Measurements from ENCODE around the gene OR6C68.
"Not testable (repeated sequence)": the region's sequence is repeated elsewhere in the genome, so short reads cannot be mapped to it uniquely, and the experiment has no call there.

DNA sequence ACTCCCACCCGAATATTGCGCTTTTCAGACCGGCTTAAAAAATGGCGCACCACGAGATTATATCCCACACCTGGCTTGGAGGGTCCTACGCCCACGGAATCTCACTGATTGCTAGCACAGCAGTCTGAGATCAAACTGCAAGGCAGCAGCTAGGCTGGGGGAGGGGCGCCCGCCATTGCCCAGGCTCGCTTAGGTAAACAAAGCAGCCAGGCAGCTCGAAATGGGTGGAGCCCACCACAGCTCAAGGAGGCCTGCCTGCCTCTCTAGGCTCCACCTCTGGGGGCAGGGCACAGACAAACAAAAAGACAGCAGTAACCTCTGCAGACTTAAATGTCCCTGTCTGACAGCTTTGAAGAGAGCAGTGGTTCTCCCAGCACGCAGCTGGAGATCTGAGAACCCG, 7.9 kb upstream of the OR6C68 start:
- TF ChIP-seq RAD21 (IDR thresholded peaks at IDR 0.05; ENCODE audit: low read depth); ZNF274 (IDR thresholded peaks at IDR 0.05; ENCODE audit: low read depth, low read length); EZH2 (IDR thresholded peaks at IDR 0.05); POLR2AphosphoS5 (IDR thresholded peaks at IDR 0.05; ENCODE audit: low read depth, low read length); POLR2A (IDR thresholded peaks at IDR 0.05; ENCODE audit: borderline replicate concordance, extremely low read depth, insufficient read depth, insufficient read length); CEBPB (IDR thresholded peaks at IDR 0.05; ENCODE audit: low read depth): not testable (repeated sequence)
- TF ChIP-seq, protein P1, sequence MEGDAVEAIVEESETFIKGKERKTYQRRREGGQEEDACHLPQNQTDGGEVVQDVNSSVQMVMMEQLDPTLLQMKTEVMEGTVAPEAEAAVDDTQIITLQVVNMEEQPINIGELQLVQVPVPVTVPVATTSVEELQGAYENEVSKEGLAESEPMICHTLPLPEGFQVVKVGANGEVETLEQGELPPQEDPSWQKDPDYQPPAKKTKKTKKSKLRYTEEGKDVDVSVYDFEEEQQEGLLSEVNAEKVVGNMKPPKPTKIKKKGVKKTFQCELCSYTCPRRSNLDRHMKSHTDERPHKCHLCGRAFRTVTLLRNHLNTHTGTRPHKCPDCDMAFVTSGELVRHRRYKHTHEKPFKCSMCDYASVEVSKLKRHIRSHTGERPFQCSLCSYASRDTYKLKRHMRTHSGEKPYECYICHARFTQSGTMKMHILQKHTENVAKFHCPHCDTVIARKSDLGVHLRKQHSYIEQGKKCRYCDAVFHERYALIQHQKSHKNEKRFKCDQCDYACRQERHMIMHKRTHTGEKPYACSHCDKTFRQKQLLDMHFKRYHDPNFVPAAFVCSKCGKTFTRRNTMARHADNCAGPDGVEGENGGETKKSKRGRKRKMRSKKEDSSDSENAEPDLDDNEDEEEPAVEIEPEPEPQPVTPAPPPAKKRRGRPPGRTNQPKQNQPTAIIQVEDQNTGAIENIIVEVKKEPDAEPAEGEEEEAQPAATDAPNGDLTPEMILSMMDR (IDR thresholded peaks at IDR 0.05 in 2 of 3, conservative IDR thresholded peaks at IDR 0.05 in 1 of 3; ENCODE audit: borderline replicate concordance in 1 of 3, insufficient read depth in 1 of 3, low read depth in 2 of 3, low read length in 2 of 3): not testable (repeated sequence)
- TF ChIP-seq, protein P2, sequence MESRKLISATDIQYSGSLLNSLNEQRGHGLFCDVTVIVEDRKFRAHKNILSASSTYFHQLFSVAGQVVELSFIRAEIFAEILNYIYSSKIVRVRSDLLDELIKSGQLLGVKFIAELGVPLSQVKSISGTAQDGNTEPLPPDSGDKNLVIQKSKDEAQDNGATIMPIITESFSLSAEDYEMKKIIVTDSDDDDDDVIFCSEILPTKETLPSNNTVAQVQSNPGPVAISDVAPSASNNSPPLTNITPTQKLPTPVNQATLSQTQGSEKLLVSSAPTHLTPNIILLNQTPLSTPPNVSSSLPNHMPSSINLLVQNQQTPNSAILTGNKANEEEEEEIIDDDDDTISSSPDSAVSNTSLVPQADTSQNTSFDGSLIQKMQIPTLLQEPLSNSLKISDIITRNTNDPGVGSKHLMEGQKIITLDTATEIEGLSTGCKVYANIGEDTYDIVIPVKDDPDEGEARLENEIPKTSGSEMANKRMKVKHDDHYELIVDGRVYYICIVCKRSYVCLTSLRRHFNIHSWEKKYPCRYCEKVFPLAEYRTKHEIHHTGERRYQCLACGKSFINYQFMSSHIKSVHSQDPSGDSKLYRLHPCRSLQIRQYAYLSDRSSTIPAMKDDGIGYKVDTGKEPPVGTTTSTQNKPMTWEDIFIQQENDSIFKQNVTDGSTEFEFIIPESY (IDR thresholded peaks at IDR 0.05; ENCODE audit: extremely low read depth, insufficient replicate concordance, low read length): not testable (repeated sequence)
